Measurements from ENCODE around the gene DSCAML1. TPM values are rescaled to one million over a fixed set of nuclear protein-coding genes. Genes with fewer than 3 reads are reported as not detected.

The DSCAML1 gene
- total and polyA plus RNA-seq, 2 of the 8 experiments (the other 6 are each of a cell fraction or from before 2014, with no cell fraction given): 0.19 to 0.24 TPM

DNA sequence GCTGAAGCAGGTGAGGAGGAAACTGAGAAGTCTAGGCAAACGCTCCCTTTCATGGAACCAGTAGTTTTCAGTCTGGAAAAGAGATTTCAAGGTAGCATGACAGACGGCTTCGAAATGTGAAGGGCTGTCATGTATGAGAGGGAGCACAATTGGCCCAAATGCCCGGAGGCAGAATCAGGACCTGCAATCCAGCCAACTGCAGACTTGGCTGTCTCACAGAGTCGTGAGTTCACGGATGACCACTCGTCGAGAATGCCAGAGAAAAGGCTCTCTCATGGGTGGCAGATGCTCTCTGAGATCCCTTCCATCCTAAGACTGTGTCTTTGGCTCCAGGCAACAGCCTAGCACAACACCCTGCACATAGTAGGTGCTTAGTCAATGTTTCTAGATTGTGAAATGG, 134.8 kb downstream of the DSCAML1 start (continued):
- TF ChIP-seq USF2 (IDR thresholded peaks at IDR 0.05; ENCODE audit: low read length) (no peak), SIRT6 (IDR thresholded peaks at IDR 0.05; ENCODE audit: low read length) (no peak), SUZ12 (IDR thresholded peaks at IDR 0.05; ENCODE audit: low read length) (no peak), MAFK (IDR thresholded peaks at IDR 0.05; ENCODE audit: low read depth, low read length) (no peak)

Data from H1 (cell line).